Measurements from ENCODE around the gene ABLIM2. TPM values are rescaled to one million over a fixed set of nuclear protein-coding genes. Genes with fewer than 3 reads are reported as not detected.

Gene ABLIM2
- total and polyA plus RNA-seq, 2 of the 13 experiments (the other 11 are each of a cell fraction or from before 2014, with no cell fraction given): 0.20 to 0.37 TPM

DNA sequence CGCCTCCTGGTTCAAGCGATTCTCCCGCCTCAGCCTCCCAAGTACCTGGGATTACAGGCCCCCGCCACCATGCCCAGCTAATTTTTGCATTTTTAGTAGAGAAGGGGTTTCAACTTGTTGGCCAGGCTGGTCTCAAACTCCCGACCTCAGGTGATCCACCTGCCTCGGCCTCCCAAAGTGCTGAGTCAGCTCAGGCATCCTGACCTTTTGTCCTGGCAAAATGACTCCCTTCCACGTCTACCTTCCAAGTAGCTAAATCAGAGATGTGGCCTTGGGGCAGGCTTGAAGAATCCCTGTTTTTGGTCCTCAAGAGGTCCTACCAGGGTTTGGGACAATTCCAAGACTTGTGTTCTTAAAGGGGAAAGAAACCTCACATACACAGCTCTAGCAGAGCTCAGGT is 231.8 kb downstream of the ABLIM2 start:
- Histone ChIP-seq H3K4me2 (ENCODE audit: low read depth, low read length) (no peak overlapping the region), H3K9ac (ENCODE audit: insufficient read depth, low read depth, low read length) (no peak overlapping the region), H4K20me1 (ENCODE audit: insufficient read depth, low read length) (no peaks in the 10 kb centered on the region), H3K4me3 (replicated peaks in 1 of 3; ENCODE audit: insufficient read depth in 1 of 3, low read depth in 2 of 3, low read length in 3 of 3) (no peak overlapping the region), H3K27ac (ENCODE audit: extremely low read length, insufficient read depth, low read length) (no peak overlapping the region), H3K79me2 (ENCODE audit: insufficient read depth, low read length) (peaks cover 10% of the 10 kb centered on the region), H3K36me3 (replicated peaks in 1 of 2; ENCODE audit: control insufficient read depth in 1 of 2, insufficient read depth in 2 of 2, low read length in 2 of 2) (no peaks in the 10 kb centered on the region), H2AFZ (ENCODE audit: low read length) (no peak overlapping the region), H3K4me1 (ENCODE audit: insufficient read depth, low read length) (peaks cover 43% of the 10 kb centered on the region), H3K27me3 (ENCODE audit: control insufficient read depth in 1 of 2, insufficient read depth in 2 of 2, low read length in 2 of 2) (no peaks in the 10 kb centered on the region), H3K9me3 (ENCODE audit: low read length) (peaks cover 9% of the 10 kb centered on the region)
- no peak for DNase-seq (ENCODE audit: low spot score)
- TF ChIP-seq NONO (IDR thresholded peaks at IDR 0.05): no peak
- no peak for TF ChIP-seq NONO (CRISPR knock-in tag; conservative IDR thresholded peaks at IDR 0.05)
- TF ChIP-seq MAFK (conservative IDR thresholded peaks at IDR 0.05 in 1 of 2, IDR thresholded peaks at IDR 0.05 in 1 of 2; ENCODE audit: low read length in 2 of 2): peak; percentile 87 to 94
- TF ChIP-seq, protein P1, sequence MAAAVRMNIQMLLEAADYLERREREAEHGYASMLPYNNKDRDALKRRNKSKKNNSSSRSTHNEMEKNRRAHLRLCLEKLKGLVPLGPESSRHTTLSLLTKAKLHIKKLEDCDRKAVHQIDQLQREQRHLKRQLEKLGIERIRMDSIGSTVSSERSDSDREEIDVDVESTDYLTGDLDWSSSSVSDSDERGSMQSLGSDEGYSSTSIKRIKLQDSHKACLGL (CRISPR knock-in tag; IDR thresholded peaks at IDR 0.05): no peak
- TF ChIP-seq MAFF (IDR thresholded peaks at IDR 0.05; ENCODE audit: low read depth, low read length): peak; percentile 91
- no peak for FAIRE-seq
- intact Hi-C loops (cut with micrococcal nuclease; ENCODE audit: unreplicated experiment): loop anchor here (5.0 kb wide), 1 partner anchor 60 kb away; no protein-coding TSS in a partner anchor
- no peak for ATAC-seq
- no TSS peak for BruUV-seq (replicated peaks)
- in situ Hi-C loops (cut with HindIII; ENCODE audit: extremely low pct_ligation_motif_present, low pct_unique_long_range_greater_than_20kb): no loop called here
- POLR2A ChIA-PET: no interaction called here
- WGBS (ENCODE audit: low lambda C conversion rate): 95% methylated on average over 7 of the region's 7 CpGs
- CTCF ChIA-PET (ENCODE audit: low intra/inter-chr PET ratio, low total read pairs): no interaction called here

DNA sequence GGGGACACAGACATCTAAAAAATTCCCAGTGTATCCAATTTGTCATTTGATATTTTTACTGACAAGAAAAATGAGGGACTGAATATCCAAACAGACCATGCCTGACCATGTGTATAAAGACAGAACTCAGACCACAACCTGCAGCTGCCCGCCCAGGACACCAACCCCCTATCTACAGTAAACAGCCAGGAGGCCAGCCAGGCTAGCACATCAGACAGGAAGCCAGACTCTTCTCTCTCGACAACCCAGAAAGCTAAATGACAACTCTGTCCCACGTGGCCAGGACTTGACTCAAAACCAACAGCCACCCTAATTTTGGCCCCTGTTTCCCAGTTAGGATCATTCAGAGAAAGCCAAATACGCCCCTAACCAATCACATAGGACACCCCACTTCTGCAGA is 234.0 kb downstream of the ABLIM2 start:
- no TSS peak for BruUV-seq (replicated peaks)
- Histone ChIP-seq H3K9me3 (ENCODE audit: low read length) (peaks cover 9% of the 10 kb centered on the region), H3K4me3 (replicated peaks in 1 of 3; ENCODE audit: insufficient read depth in 1 of 3, low read depth in 2 of 3, low read length in 3 of 3) (no peak overlapping the region), H2AFZ (ENCODE audit: low read length) (no peak overlapping the region), H3K9ac (ENCODE audit: insufficient read depth, low read depth, low read length) (no peak overlapping the region), H3K4me1 (ENCODE audit: insufficient read depth, low read length) (peaks cover 36% of the 10 kb centered on the region), H3K27me3 (ENCODE audit: control insufficient read depth in 1 of 2, insufficient read depth in 2 of 2, low read length in 2 of 2) (no peaks in the 10 kb centered on the region), H3K36me3 (replicated peaks in 1 of 2; ENCODE audit: control insufficient read depth in 1 of 2, insufficient read depth in 2 of 2, low read length in 2 of 2) (no peaks in the 10 kb centered on the region), H3K79me2 (ENCODE audit: insufficient read depth, low read length) (peaks cover 12% of the 10 kb centered on the region), H3K4me2 (ENCODE audit: low read depth, low read length) (peak overlapping the region; percentile 30; the same call in 1 of the 2 replicates), H4K20me1 (ENCODE audit: insufficient read depth, low read length) (no peaks in the 10 kb centered on the region), H3K27ac (ENCODE audit: extremely low read length, insufficient read depth, low read length) (peak overlapping the region; percentile 46)
- WGBS (ENCODE audit: low lambda C conversion rate): 73% methylated on average over 4 of the region's 4 CpGs
- POLR2A ChIA-PET: interaction anchor here (0.8 kb wide), 1 partner anchor 62 kb away, joined by 3 read pairs; no protein-coding TSS in a partner anchor
- FAIRE-seq (no peak), ATAC-seq (no peak), DNase-seq (ENCODE audit: low spot score) (no peak)
- in situ Hi-C loops (cut with HindIII; ENCODE audit: extremely low pct_ligation_motif_present, low pct_unique_long_range_greater_than_20kb): no loop called here
- TF ChIP-seq ZNF503 (CRISPR knock-in tag; IDR thresholded peaks at IDR 0.05) (0 out of 2 replicates have a peak, but pooled peaks have one; percentile 21), ZNF251 (CRISPR knock-in tag; IDR thresholded peaks at IDR 0.05) (no peak), ZNF792 (CRISPR knock-in tag; IDR thresholded peaks at IDR 0.05) (peak; percentile 100)
- intact Hi-C loops (cut with micrococcal nuclease; ENCODE audit: unreplicated experiment): no loop called here
- CTCF ChIA-PET (ENCODE audit: low intra/inter-chr PET ratio, low total read pairs): no interaction called here

All from HepG2 (cell line).